CD14-positive monocyte (primary cell): ENCODE data around the gene SUSD6. TPM values are rescaled to one million over a fixed set of nuclear protein-coding genes. Genes with fewer than 3 reads are reported as not detected.

Experiments
- DNase-seq, 3 donors: peaks; one replicate each; pipeline ENCODE4 v3.0.0-alpha.2; 2011 to 2022
- H2AFZ ChIP-seq: 2 replicates; pipeline ENCODE4 v1.6.0; 2012; ENCODE audit warnings: mild to moderate bottlenecking, low read depth, low read length, inconsistent platforms; ENCODE audit not compliant: insufficient read depth, poor library complexity, severe bottlenecking
- H3K27ac ChIP-seq, 2 donors: 1 replicate in 1 of 2; 2 replicates in 1 of 2; pipeline ENCODE4 v1.5.1; 2012 to 2013; ENCODE audit warnings: low read length in 2 of 2, control low read depth in 1 of 2, inconsistent platforms in 1 of 2, low read depth in 1 of 2, mild to moderate bottlenecking in 1 of 2
- H3K27me3 ChIP-seq, 2 donors: one replicate each; pipeline versions ENCODE4 v1.6.0 to v1.6.1; 2011 to 2013; ENCODE audit warnings: low read length in 2 of 2; ENCODE audit not compliant: control insufficient read depth in 2 of 2, insufficient read depth in 2 of 2
- H3K36me3 ChIP-seq, 2 donors: replicated peaks in 1 of 2; 1 replicate in 1 of 2; 2 replicates in 1 of 2; pipeline versions ENCODE4 v1.5.1 to v1.6.1; 2012 to 2013; ENCODE audit warnings: low read length in 2 of 2, control low read depth in 1 of 2, inconsistent platforms in 1 of 2, mild to moderate bottlenecking in 1 of 2; ENCODE audit not compliant: insufficient read depth in 2 of 2, control insufficient read depth in 1 of 2
- H3K4me1 ChIP-seq, 2 donors: 1 replicate in 1 of 2; 2 replicates in 1 of 2; pipeline versions ENCODE4 v1.5.1 to v1.6.1; 2012 to 2013; ENCODE audit warnings: low read length in 2 of 2, control low read depth in 1 of 2, inconsistent platforms in 1 of 2, mild to moderate bottlenecking in 1 of 2, moderate library complexity in 1 of 2; ENCODE audit not compliant: insufficient read depth in 2 of 2, control insufficient read depth in 1 of 2
- H3K4me2 ChIP-seq: replicated peaks from 2 replicates; pipeline ENCODE3; 2012; ENCODE audit warnings: low read length, moderate library complexity, mild to moderate bottlenecking; ENCODE audit not compliant: poor library complexity, severe bottlenecking; ENCODE audit errors: extremely low read depth
- H3K4me3 ChIP-seq, 3 experiments: fragments of 200-600 bp in 1 of 3; sonication (generic) in 1 of 3; replicated peaks in 1 of 3; 1 replicate in 2 of 3; 2 replicates in 1 of 3; pipeline ENCODE4 v1.5.1; 2011 to 2013; ENCODE audit warnings: low read length in 3 of 3, mild to moderate bottlenecking in 3 of 3, control low read depth in 2 of 3, low read depth in 2 of 3, inconsistent platforms in 1 of 3, moderate library complexity in 1 of 3
- H3K79me2 ChIP-seq: 2 replicates; pipeline ENCODE4 v1.6.0; 2012; ENCODE audit warnings: mild to moderate bottlenecking, control low read depth, inconsistent platforms, low read length, moderate library complexity; ENCODE audit not compliant: insufficient read depth
- H3K9ac ChIP-seq: 2 replicates; pipeline ENCODE4 v1.6.0; 2017; ENCODE audit warnings: low read length, mild to moderate bottlenecking; ENCODE audit not compliant: insufficient read depth, poor library complexity, severe bottlenecking
- H3K9me3 ChIP-seq, 2 donors: replicated peaks in 1 of 2; 1 replicate in 1 of 2; 2 replicates in 1 of 2; pipeline versions ENCODE4 v1.5.1 to v1.6.1; 2012 to 2013; ENCODE audit warnings: low read length in 2 of 2, control low read depth in 1 of 2; ENCODE audit not compliant: control insufficient read depth in 1 of 2, insufficient read depth in 1 of 2
- H4K20me1 ChIP-seq: 2 replicates; pipeline ENCODE4 v1.6.0; 2012; ENCODE audit warnings: mild to moderate bottlenecking, low read length, control low read depth, moderate library complexity; ENCODE audit not compliant: insufficient read depth
- H3K27ac Mint-ChIP-seq, 7 donors: one replicate each; pipeline ENCODE4 v1.8.0; 2020; ENCODE audit warnings: mild to moderate bottlenecking in 7 of 7, mixed read lengths in 7 of 7, moderate library complexity in 6 of 7, inconsistent platforms in 2 of 7
- H3K27me3 Mint-ChIP-seq, 3 donors: one replicate each; pipeline ENCODE4 v1.8.0; 2021 to 2022; ENCODE audit warnings: low read depth in 3 of 3, mild to moderate bottlenecking in 3 of 3, mixed read lengths in 3 of 3, moderate library complexity in 3 of 3, inconsistent platforms in 1 of 3
- H3K36me3 Mint-ChIP-seq, 2 donors: one replicate each; pipeline ENCODE4 v1.8.0; 2020; ENCODE audit warnings: mixed read lengths in 2 of 2, inconsistent platforms in 1 of 2, mild to moderate bottlenecking in 1 of 2
- H3K4me1 Mint-ChIP-seq: one replicate; pipeline ENCODE4 v1.8.0; 2020; ENCODE audit warnings: mild to moderate bottlenecking, mixed read lengths
- H3K4me3 Mint-ChIP-seq, 2 donors: one replicate each; pipeline ENCODE4 v1.8.0; 2020; ENCODE audit warnings: mild to moderate bottlenecking in 2 of 2, mixed read lengths in 2 of 2, moderate library complexity in 1 of 2
- H3K9me3 Mint-ChIP-seq, 7 donors: one replicate each; pipeline ENCODE4 v1.8.0; 2020 to 2022; ENCODE audit warnings: mixed read lengths in 7 of 7, mild to moderate bottlenecking in 6 of 7, moderate library complexity in 6 of 7, inconsistent platforms in 2 of 7
- CTCF ChIP-seq: fragments of 200-600 bp; IDR thresholded peaks from one replicate; pipeline ENCODE4 v1.8.0; 2022; ENCODE audit warnings: antibody characterized with exemption, mild to moderate bottlenecking
- WGBS: methylation state at CpG from one replicate; pipeline ENCODE4 v1.1.5; 2013; ENCODE audit warnings: missing lambda C conversion rate; ENCODE audit not compliant: insufficient coverage; 5-methylcytosine and 5-hydroxymethylcytosine counted together
- intact Hi-C, 2 donors: fragments of 100-400 bp; cut with micrococcal nuclease; formaldehyde crosslinking; loops; one replicate each; pipeline versions ENCODE4 v1.15.0 to v1.15.1; 2023
- polyA plus RNA-seq, 3 donors: library from polyadenylated mRNA; depleted of rRNA in 1 of 3; unstranded in 2 of 3; stranded (reverse) in 1 of 3; fragments of 300-500 nt in 2 of 3; fragments of >200 nt in 1 of 3; fragmentation: Illumina TruSeq in 2 of 3; gene quantifications; 1 replicate in 2 of 3; 2 replicates in 1 of 3; pipeline ENCODE4 v1.2.3, GENCODE V29; 2012 to 2021

Gene SUSD6
- polyA plus RNA-seq, 3 donors, result 17.3 to 81.8 (median 30.1) TPM

- peak overlapping the region; percentile 18 to 72 for H3K27ac ChIP-seq
- no peaks in the 10 kb centered on the region for H3K9me3 ChIP-seq
- H3K4me1 ChIP-seq, result peaks cover 49 to 60% of the 10 kb centered on the region in 2 donors
- no peaks in the 10 kb centered on the region for H3K27me3 Mint-ChIP-seq
- peaks cover 18 to 27% of the 10 kb centered on the region in 2 donors for H3K36me3 Mint-ChIP-seq
- DNase-seq, result no peak
- H3K27me3 ChIP-seq, result no peaks in the 10 kb centered on the region
- no peaks in the 10 kb centered on the region for H3K9me3 Mint-ChIP-seq
- H3K4me3 Mint-ChIP-seq, result no peak overlapping the region
- intact Hi-C loops, result no loop called here
- H3K27ac Mint-ChIP-seq, result peak overlapping the region in 5 of 7 donors; percentile 70 to 90 (median 83)
- H3K4me1 Mint-ChIP-seq, result peaks cover 61% of the 10 kb centered on the region
- peaks cover 100% of the 10 kb centered on the region for H4K20me1 ChIP-seq
- TF ChIP-seq CTCF, result no peak
- WGBS, result 67% methylated on average over 2 of the region's 3 CpGs
- H3K79me2 ChIP-seq, result peaks cover 99% of the 10 kb centered on the region
- H3K4me3 ChIP-seq, result no peak overlapping the region
- no peak overlapping the region for H3K4me2 ChIP-seq
- H3K36me3 ChIP-seq, result peaks cover 0 to 9% of the 10 kb centered on the region in 2 donors
- no peak overlapping the region for H3K9ac ChIP-seq
- H2AFZ ChIP-seq, result no peak overlapping the region
Measured at GRCh38 chr14:69683971-69684370, 72.6 kb downstream of the SUSD6 start.

- intact Hi-C loops, result no loop called here
- H3K79me2 ChIP-seq, result peaks cover 100% of the 10 kb centered on the region
Measured at GRCh38 chr14:69684461-69685217, 73.2 kb downstream of the SUSD6 start.

More at GRCh38 chr14:69684461-69685217, 73.2 kb downstream of the SUSD6 start:
- Histone ChIP-seq H3K27me3 (no peaks in the 10 kb centered on the region), H3K27ac (peak overlapping the region; percentile 48 to 72), H3K9me3 (no peaks in the 10 kb centered on the region), H3K9ac (no peak overlapping the region), H3K4me2 (no peak overlapping the region), H3K36me3 (peaks cover 0 to 11% of the 10 kb centered on the region in 2 donors), H2AFZ (no peak overlapping the region), H3K4me1 (peaks cover 49 to 60% of the 10 kb centered on the region in 2 donors), H3K4me3 (no peak overlapping the region), H4K20me1 (peaks cover 100% of the 10 kb centered on the region)
- H3K36me3 Mint-ChIP-seq, result peaks cover 20 to 30% of the 10 kb centered on the region in 2 donors
- no peaks in the 10 kb centered on the region for H3K27me3 Mint-ChIP-seq
- H3K4me1 Mint-ChIP-seq, result peaks cover 61% of the 10 kb centered on the region
- no peak overlapping the region for H3K4me3 Mint-ChIP-seq
- TF ChIP-seq CTCF, result no peak
- 10% methylated on average over 4 of the region's 6 CpGs for WGBS
- H3K27ac Mint-ChIP-seq, result peak overlapping the region; percentile 62 to 90 (median 75)
- no peaks in the 10 kb centered on the region for H3K9me3 Mint-ChIP-seq
- peak in 1 of 3 donors; percentile 59 for DNase-seq
